HFF-Myc (cell line): ENCODE data around the gene COL16A1.

Experiments used
- DNase-seq: peaks from one replicate; pipeline ENCODE4 v3.0.0-alpha.2; 2011; ENCODE audit warnings: low read depth; ENCODE audit errors: extremely low read depth
- H3K4me3 ChIP-seq: replicated peaks from 2 replicates; pipeline ENCODE4 v1.5.1; 2011; ENCODE audit warnings: low read depth, mild to moderate bottlenecking, control low read depth, low read length
- TF ChIP-seq, protein P1 (sequence below): IDR thresholded peaks from 2 replicates; pipeline ENCODE4 v1.5.1; 2012; ENCODE audit warnings: mild to moderate bottlenecking, low read depth, low read length, control low read depth; ENCODE audit errors: missing control alignments

The COL16A1 gene

GRCh38 chr1:31642897-31643296, 60.9 kb downstream of the COL16A1 start:
- DNase-seq = no peak
- no peak overlapping the region for H3K4me3 ChIP-seq
- TF ChIP-seq, protein P1, sequence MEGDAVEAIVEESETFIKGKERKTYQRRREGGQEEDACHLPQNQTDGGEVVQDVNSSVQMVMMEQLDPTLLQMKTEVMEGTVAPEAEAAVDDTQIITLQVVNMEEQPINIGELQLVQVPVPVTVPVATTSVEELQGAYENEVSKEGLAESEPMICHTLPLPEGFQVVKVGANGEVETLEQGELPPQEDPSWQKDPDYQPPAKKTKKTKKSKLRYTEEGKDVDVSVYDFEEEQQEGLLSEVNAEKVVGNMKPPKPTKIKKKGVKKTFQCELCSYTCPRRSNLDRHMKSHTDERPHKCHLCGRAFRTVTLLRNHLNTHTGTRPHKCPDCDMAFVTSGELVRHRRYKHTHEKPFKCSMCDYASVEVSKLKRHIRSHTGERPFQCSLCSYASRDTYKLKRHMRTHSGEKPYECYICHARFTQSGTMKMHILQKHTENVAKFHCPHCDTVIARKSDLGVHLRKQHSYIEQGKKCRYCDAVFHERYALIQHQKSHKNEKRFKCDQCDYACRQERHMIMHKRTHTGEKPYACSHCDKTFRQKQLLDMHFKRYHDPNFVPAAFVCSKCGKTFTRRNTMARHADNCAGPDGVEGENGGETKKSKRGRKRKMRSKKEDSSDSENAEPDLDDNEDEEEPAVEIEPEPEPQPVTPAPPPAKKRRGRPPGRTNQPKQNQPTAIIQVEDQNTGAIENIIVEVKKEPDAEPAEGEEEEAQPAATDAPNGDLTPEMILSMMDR = no peak

- no peak overlapping the region for H3K4me3 ChIP-seq
- TF ChIP-seq, protein P1 = no peak
- DNase-seq = no peak
Observed at GRCh38 chr1:31642366-31642765, 61.5 kb downstream of the COL16A1 start.

DNA sequence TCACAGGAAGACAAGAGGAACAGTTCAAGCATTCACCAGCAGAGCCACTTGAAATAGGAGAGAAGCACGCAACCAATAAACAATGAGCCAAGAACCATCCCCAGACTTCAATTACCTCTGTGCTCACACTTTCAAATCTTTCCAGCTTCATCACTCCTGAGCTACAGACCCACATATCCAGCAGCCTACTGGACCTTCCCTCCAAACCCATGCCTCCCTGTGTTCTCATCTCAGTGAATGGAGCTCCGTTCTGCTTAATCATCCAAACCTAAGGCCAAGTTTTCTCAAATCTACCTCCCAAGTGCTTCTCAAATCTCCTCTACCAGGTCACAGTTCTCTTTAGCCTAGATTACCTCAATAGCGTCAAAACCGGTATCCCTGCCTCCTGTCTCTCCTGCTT, 62.9 kb downstream of the COL16A1 start:
- DNase-seq = no peak
- TF ChIP-seq, protein P1 = no peak
- no peak overlapping the region for H3K4me3 ChIP-seq

DNA sequence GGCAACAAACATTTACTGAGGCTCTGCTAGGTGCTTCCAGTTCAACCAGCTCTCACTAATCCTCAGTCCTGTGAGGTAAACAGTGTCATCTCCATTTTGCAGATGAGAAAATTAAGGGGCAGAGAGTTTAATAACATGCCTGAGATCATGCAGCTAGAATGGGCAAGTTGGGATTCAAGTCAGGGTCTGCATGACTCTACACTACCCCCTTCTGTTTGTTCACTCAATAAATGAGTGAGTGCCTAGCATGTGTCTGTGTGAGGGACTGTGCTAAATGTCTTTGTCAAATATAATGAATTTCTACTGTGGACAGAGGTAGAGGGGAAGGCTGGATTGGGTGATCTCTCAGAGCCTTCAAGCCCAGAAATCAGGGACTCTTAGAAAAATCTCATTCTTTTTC, 63.6 kb downstream of the COL16A1 start:
- TF ChIP-seq, protein P1 = no peak
- no peak overlapping the region for H3K4me3 ChIP-seq
- no peak for DNase-seq

GRCh38 chr1:31639543-31639942, 64.3 kb downstream of the COL16A1 start:
- TF ChIP-seq, protein P1 = no peak
- DNase-seq = no peak
- no peak overlapping the region for H3K4me3 ChIP-seq

GRCh38 chr1:31637915-31638673, 65.7 kb downstream of the COL16A1 start:
- TF ChIP-seq, protein P1 = no peak
- no peak for DNase-seq
- H3K4me3 ChIP-seq = no peak overlapping the region

- no peak overlapping the region for H3K4me3 ChIP-seq
- no peak for DNase-seq
- TF ChIP-seq, protein P1 = peak; percentile 65
Observed at GRCh38 chr1:31633117-31633516, 70.7 kb downstream of the COL16A1 start.
